GM21576 (cell line): Measurements from ENCODE around the gene RAB3GAP1.

Experiments used
- ATAC-seq: cut with Tn5 transposase; IDR thresholded peaks from one replicate; pipeline ENCODE4 v1.9.1; 2021; ENCODE audit warnings: mild to moderate bottlenecking, moderate library complexity; ENCODE audit not compliant: unreplicated experiment

Gene RAB3GAP1

GRCh38 chr2:135162377-135162776 lies 110.3 kb downstream of the RAB3GAP1 start:
- no peak for ATAC-seq

GRCh38 chr2:135162786-135163185 lies 110.7 kb downstream of the RAB3GAP1 start:
- no peak for ATAC-seq

- ATAC-seq = no peak
Measured at GRCh38 chr2:135163306-135163705, 111.2 kb downstream of the RAB3GAP1 start.

GRCh38 chr2:135163901-135164300 lies 111.8 kb downstream of the RAB3GAP1 start:
- ATAC-seq = no peak

GRCh38 chr2:135164431-135164830 lies 112.3 kb downstream of the RAB3GAP1 start:
- no peak for ATAC-seq

GRCh38 chr2:135167273-135167672 lies 115.2 kb downstream of the RAB3GAP1 start:
- no peak for ATAC-seq

- no peak for ATAC-seq
Measured at GRCh38 chr2:135168204-135168856, 116.2 kb downstream of the RAB3GAP1 start.

- no peak for ATAC-seq
Measured at GRCh38 chr2:135169900-135170753, 118.0 kb downstream of the RAB3GAP1 start.

- ATAC-seq = no peak
Measured at GRCh38 chr2:135174049-135174809, 122.1 kb downstream of the RAB3GAP1 start.

- ATAC-seq = no peak
Measured at GRCh38 chr2:135174810-135175093, 122.7 kb downstream of the RAB3GAP1 start.

- no peak for ATAC-seq
Measured at GRCh38 chr2:135175177-135175576, 123.1 kb downstream of the RAB3GAP1 start.

GRCh38 chr2:135179689-135180088 lies 127.6 kb downstream of the RAB3GAP1 start:
- ATAC-seq = no peak

GRCh38 chr2:135182190-135182589 lies 130.1 kb downstream of the RAB3GAP1 start:
- no peak for ATAC-seq

- no peak for ATAC-seq
Measured at GRCh38 chr2:135182601-135183000, 130.5 kb downstream of the RAB3GAP1 start.

GRCh38 chr2:135183822-135184221 lies 131.7 kb downstream of the RAB3GAP1 start:
- no peak for ATAC-seq

GRCh38 chr2:135186054-135186453 lies 134.0 kb downstream of the RAB3GAP1 start:
- no peak for ATAC-seq

GRCh38 chr2:135187270-135187669 lies 135.2 kb downstream of the RAB3GAP1 start:
- ATAC-seq = no peak

- no peak for ATAC-seq
Measured at GRCh38 chr2:135189148-135189547, 137.1 kb downstream of the RAB3GAP1 start.

GRCh38 chr2:135190799-135191198 lies 138.7 kb downstream of the RAB3GAP1 start:
- no peak for ATAC-seq

GRCh38 chr2:135198481-135198880 lies 146.4 kb downstream of the RAB3GAP1 start:
- ATAC-seq = no peak

- ATAC-seq = no peak
Measured at GRCh38 chr2:135202751-135203150, 150.7 kb downstream of the RAB3GAP1 start.

- ATAC-seq = no peak
Measured at GRCh38 chr2:135203944-135204343, 151.9 kb downstream of the RAB3GAP1 start.
